CD4-positive, alpha-beta T cell treated with Interleukin-6 for 4 hours (primary cell): Measurements from ENCODE around the gene LRRC56.

Experiments used
- DNase-seq: peaks from one replicate; pipeline ENCODE4 v3.0.0-alpha.2; 2020; ENCODE audit warnings: mixed read lengths

The LRRC56 gene

DNA sequence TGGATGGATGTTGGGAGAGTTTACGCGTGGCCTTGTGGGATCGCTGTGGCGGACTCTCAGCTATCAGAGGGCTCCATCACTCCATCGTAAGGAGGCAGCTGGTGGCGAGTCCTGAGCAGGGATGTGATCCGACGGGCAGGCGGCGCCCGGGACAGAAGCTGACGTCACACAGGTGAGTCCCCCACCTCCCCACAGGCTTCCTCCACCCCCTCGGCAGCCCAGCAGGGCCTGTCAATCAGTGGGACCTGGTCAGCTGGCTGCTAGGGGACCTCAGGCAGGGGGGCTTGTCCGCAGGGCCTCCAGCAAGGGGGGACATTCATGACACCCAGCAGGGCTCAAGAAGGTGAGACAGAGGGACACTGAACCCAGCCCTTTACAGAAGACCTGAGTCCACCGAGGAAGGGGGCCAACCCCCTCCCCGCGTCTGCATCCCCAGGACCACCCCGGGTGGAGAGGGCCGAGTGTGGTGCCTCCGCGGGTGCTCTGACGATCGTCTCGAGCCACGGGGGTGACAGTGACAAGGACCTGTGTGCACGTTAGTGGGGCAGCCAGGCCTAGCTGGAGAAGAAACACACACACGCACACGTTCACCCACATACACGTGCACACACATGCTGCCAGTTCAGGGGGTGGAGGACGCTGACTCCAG lies 9.0 kb upstream of the LRRC56 start:
- no peak for DNase-seq

DNA sequence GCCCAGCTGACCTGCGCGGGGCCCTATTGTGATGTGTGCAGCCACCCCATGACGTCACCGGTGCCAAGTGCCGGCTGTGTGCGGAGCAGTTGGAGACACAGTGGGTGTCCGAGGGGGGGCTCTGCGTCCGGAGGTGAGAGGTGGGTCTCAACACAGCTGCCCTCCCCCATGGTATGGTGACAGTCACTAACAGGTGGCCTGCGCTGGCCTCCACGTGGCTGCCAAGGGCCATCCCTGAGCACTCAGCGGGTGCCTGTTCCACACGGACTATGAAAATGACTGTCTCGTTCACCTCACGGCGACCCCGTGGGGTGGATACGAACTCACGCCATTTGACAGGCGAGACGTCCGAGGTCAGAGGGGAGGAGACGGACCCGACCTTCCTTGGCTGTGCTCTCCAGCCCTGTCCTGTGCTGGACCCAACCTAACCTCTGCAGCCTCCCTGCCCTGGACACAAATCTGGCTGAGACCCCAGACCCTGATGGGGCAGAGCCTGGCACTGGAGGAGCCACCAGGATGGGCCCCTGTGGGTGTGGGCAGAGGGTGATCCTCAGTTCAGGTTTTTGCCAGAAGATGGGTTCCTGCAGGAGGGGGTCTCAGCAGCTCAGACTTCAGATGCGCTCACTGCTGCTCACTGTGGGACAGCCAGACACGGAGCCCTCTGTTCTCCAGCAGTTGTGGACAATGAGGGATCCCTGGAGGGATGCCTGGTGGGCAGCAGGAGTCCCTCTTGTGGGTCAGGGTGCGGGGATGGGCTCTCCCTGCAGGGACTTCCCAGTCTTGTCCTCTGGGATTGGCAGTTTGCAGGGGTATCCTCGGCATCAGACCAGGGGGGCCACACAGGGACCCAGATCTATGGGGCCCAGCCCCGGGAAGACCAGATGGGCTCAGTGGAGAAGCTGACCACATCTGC lies 8.3 kb upstream of the LRRC56 start:
- no peak for DNase-seq

DNA sequence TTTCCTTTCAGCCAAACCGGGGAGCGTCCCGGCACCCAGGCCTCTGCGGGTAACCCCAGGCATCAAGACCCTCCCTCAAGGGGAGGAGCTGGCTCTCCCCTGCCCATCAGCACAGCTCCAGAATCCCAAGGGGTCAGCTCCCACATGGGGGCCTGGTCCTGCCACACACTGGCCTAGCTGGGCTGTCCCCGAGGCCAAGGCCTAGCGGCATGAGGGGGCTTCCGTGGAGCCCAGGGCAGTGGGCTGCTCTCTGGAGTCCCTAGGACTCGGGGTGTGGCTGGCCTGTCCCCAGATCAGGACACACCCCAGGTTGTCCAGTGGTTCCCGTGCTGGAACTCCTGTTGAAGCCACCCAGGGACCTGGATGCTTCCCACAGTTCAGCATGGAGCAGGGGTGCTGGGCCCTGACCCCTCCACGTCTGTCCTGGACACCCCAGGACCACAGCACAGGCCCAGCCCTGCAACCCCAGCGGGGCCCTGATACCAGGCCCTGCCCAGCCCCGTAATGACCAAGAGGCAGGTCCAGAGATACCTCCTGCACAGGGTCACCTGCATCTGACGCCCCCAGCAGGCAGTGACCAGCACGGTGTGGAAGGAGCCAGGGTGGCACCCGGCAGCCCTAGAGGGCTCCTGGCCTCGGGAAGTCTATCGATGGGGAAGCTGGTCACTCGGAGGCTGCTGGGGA lies 7.5 kb upstream of the LRRC56 start:
- DNase-seq, result no peak

DNA sequence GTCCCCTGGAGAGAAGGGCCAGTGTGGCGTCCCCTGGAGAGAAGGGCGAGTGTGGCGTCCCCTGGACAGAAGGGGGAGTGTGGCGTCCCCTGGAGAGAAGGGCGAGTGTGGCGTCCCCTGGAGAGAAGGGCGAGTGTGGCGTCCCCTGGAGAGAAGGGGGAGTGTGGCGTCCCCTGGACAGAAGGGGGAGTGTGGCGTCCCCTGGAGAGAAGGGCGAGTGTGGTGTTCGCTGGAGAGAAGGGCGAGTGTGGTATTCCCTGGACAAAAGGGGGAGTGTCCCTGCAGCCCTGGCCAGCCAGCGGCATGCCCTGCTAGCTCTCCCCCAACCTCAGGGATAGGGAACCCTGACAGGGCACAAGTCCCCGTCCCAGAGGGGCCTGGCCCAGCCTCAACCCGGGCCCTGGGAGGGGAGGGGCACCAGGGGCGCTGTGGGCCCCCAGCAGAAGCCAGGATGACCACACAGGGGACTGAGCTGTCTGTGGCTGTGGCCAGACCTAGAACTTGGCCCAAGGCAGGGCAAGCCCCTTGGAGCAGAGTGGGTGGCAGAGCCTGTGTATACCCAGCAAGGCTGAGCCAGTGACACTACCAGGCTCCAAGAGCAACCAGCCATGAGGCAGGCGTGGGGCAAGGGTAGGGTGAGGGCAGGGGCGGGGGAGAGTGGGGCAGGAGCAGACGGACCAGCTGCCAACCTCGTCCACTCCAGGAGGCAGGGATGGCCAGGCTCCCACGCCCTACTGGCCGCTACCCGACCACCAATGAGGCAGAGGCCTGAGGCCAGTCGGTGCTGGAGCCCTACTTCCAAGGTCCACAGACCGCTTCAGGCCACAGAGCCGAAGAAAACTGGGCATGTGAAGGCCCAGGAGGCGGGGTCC lies 6.1 kb upstream of the LRRC56 start:
- DNase-seq, result no peak

DNA sequence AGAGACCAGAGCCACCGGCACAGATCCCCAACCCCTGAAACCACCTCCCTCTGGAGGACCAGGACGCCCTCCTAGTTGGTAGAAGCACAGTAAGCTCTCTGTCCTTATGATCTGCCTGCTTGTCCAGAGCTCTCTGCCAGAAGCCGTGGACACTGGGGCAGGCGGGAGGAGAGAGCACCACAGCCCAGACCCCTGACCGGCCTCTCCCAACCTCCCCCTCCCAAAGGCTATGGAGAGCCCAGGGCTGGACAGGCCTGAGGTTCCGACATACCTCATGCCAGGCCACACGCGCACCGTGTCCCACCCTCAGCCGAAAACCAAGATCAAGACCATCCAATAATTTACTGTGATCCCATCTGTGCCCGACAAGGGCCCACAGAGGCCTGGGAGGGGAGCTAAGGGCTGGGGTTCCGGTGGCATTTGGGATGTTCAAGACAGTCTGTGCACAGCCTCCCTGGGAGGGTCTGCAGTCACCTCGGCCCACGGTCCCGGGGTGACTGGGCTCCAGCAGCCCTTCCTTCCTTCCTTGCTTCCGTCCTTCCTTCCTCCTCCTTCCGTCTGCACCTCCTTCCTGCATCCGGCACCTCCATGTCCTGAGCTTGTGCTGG lies 5.3 kb upstream of the LRRC56 start:
- no peak for DNase-seq

DNA sequence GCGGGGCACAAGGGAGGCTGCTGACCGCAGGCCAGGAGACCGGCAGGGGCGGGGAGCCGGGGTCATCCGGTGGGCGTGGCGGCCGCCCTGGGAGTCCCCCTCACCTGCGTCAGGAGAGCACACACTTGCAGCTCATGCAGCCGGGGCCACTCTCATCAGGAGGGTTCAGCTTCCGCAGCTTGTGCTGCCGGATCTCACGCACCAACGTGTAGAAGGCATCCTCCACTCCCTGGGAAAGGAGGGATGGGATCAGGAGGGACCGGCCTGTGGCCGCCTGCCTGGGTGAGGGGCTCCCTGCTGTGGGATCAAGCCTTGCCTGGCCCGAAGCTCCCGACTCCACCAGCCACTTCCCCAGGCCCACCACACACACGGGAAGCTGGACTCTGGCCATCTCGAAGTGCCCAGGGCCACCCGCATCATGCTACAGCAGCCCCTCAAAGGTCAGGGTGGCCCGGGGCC lies 4.8 kb upstream of the LRRC56 start:
- no peak for DNase-seq

DNA sequence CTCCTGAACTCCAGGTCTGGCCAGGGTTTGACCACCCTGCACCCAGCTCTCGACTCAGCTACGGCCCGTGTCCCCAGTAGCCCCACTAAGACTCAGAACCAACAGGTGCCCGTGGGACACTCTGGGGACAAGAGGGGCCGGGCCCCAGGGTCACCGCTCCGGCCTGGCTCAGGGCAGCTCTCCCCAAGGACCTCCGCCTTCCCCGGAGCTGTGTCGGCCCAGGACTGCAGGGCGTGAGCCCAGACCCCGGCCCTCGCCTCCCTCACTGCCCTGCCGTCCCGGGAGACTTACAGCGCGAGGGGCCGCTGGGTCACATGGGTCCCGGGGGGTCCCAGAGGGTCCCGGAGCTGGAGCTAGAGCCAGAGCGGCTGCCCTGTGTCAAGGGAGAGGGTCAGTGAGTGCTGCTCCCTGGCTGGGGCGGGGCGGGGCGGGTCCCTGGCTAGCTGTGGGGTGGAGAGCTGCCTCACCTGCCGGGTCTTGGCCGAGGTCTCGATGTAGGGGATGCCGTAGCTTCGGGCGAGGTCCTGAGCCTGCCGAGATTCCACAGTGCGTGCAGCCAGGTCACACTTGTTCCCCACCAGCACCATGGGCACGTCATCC lies 4.2 kb upstream of the LRRC56 start:
- no peak for DNase-seq

DNA sequence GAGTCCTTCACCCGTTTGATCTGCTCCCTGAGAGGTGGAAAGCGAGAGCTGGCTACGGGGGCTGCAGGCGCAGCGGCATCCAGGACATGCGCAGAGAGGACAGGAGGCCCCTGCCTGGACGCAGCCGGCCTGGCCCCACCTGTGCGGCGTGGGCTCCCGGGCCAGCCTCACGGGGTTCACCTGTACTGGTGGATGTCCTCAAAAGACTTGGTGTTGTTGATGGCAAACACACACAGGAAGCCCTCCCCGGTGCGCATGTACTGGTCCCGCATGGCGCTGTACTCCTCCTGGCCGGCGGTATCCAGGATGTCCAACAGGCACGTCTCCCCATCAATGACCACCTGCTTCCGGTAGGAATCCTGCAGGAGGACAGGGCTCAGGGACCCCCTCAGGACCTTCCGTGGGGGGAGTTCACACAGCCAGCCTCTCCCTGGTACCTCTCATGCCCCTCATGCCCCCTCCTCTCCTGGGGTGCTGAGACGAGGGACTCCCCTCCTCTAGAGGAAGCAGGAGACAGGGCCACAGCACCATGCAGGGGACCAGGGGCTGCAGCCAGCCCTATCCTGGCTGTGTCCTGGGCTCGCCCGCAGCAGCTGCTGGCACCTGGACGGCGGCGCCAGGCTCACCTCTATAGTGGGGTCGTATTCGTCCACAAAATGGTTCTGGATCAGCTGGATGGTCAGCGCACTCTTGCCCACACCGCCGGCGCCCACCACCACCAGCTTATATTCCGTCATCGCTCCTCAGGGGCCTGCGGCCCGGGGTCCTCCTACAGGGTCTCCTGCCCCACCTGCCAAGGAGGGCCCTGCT lies 3.5 kb upstream of the LRRC56 start:
- no peak for DNase-seq

DNA sequence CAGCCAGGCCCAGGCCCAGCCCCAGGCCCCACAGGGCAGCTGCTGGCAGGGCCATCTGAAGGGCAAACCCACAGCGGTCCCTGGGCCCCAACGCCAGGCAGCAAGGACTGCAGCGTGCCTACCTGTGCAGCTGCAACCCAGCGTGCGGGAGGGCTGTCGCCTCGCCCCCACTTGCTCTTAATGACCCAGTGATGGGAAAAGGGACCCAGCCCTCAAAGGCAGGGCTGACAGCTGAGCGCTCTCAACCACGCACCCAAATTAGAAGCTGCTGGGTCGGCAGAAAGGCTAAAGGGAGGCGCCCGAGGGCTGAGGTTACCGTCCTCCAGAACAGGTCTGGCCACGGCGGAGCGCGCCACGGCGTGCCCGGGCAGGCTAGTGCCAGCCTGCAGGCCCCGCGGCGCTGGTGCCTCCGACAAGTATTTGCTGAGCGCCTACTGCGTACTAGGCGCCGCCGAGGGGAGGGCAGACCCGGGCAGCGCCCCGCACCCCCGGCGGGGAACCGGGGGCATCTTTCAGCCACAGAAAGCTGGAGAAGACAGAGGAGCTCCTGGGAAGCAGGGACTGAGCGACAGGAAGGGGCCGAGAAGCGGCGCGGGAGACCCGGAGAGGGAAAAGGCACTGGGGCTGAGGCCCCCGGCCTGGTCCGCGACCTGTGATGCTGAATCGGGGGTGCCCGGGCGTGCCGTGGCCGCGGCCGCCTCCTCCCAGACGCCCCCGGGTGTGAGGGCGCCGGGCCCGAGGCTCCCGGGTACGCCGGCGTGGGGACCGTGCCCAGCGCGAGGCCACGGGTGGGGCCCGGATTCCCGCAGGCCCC lies 2.7 kb upstream of the LRRC56 start:
- DNase-seq, result peak; percentile 39

DNA sequence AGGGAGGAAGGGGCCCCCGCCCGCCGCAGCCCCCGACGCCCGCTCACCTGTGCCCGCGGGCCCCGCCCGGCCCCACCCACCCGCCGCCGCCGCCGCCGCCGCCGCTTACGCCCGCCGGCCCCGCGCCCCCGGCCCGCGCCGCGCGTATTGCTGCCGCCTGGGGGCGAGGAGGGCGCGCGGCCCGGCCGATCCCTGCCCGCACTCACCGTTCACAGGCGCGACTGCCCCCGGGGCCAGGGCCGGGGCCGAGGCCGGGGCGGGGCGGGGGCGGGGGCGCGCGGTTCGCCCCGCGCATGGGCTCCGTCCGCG lies 2.2 kb upstream of the LRRC56 start:
- DNase-seq, result no peak

DNA sequence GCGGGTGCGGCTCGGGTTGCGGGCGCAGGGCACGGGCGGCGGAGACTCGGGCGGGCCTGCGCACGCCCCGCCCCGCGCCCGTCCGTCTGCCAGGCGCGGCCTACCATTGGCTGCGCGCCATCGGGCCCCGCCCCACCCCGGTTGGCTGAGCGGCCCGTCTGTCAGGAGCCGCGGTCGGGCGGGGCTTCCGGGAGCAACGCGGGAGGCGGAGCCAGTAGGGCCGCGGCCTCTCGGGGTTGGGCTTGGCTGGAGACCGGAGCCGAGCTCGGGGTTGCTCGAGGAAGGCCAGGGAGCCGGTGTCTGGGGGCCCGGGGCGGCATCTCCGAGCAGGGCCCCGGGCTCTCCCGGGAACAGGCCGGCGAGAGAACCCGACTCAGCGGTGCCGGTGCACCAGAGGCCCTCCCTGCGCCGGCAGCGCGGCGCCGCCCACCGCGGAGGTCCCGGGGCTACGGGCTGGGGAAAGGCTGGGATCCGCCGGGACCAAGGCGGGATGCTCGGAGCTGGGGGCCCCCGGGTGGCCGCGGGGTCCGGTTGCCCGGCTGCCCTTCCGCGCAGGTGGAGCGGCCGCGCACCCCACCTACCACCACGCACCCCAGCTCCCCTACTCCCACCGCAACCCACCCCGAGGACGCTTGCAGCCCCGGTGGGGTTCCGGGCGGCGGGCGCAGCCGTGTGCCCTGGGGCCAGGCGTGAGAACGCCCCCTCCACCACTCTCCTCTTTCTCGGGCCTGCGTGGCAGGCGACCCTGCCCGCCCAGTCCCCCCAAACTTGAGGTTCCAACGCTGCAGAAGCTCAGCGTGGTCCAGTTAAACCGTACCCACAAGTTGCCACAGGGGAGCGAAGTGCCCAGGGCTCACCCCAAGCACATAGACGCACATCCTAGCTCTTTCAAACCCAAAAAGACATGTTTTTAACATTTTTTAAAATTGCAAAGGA lies 1.5 kb upstream of the LRRC56 start, which contains the start of gene HRAS:
Gene HRAS, minus strand, starts transcription at position 58 of the 936 bp plus-strand sequence.
- DNase-seq, result peak; percentile 97

DNA sequence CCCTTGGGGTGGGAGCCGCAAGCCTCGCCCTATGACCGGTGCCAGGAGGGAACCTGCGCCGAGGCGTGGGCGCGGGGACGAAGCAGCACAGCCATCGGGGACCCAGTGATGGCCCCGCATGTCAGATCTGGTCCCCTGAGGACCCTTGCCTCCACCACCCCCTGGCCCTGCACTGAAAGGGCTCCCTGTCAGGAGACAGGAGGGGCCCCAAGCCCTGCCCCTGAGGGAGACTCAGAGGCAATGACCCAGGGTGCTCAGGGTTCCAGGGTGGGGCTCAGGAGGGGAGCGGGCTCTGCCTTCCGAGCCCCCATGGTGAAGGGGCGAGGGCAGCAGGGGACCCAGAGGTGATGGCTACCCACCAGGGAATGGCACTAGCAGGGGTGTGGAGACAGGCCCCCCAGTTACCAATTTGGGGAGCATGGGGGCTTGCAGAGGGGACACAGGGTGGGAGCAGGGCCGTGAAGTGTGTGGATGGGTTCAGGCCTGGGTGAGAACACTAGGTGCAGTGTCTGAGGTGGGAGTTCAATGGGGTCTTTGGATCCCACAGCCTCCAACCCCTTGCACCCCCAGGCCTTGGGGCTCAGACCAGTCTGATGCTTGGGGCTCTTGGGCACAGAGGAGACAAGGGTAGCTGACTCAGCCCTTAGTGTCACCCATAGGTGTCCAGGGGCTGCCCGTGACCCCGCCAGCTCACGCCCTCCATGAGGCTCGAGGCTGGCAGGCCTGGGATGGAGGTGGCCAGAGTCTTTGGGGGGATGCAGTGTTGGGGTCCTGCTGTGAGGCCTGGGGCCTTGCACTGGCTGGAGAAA lies 499 bp downstream of the LRRC56 start:
- DNase-seq, result no peak

DNA sequence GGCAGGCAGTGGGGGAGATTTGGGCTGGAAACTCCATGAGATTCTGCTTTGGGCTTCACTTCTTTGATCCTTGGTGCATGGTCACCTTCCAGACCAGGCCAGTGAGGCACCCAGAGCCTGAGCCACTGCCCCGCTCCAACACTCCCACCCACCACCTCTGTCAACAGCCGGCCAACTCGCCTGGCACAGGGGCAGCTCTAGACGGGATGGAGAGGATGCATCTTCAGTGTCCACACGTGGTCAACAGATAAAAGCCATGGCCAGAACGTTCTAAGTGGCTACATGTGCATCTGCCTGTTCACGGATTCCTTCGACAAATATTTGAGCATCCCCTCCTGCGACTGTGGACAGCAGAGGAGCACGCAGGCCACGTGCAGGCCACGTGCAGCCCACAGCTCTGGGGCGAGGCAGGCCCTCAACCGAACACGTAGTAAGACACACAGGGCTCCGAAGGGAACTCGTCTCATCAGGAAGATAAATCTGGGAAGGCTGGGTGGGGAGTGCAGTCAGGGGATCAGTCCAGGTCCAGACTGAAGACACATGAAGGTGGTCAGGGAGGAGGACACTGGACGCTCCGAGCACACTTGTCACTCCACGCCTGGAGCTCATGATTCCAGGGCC lies 1.2 kb downstream of the LRRC56 start:
- no peak for DNase-seq

DNA sequence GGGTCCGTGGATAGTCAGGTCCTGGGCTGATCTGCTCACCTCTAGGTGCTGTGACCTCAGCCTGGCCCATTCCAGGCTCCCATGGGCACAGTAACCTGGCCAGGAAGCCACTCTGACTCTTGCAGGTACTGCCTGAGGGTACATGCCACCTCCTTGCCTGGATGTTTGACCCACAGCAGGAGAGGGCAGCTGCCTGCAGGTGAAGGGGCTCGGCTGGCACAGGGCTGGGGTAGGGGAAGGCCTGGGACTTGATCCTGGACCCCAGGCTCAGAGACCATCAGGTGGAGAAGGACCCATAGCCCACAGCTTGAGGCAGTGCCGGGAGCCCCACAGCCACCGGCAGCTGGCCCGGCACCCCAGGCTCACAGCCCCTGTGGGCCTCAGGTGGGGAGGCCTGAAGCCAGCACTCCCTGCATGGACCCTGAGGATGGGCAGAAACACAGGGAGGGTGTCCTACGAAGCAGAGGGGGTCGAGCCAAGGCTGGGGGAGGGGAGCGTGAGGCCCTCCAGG lies 2.7 kb downstream of the LRRC56 start:
- DNase-seq, result no peak

DNA sequence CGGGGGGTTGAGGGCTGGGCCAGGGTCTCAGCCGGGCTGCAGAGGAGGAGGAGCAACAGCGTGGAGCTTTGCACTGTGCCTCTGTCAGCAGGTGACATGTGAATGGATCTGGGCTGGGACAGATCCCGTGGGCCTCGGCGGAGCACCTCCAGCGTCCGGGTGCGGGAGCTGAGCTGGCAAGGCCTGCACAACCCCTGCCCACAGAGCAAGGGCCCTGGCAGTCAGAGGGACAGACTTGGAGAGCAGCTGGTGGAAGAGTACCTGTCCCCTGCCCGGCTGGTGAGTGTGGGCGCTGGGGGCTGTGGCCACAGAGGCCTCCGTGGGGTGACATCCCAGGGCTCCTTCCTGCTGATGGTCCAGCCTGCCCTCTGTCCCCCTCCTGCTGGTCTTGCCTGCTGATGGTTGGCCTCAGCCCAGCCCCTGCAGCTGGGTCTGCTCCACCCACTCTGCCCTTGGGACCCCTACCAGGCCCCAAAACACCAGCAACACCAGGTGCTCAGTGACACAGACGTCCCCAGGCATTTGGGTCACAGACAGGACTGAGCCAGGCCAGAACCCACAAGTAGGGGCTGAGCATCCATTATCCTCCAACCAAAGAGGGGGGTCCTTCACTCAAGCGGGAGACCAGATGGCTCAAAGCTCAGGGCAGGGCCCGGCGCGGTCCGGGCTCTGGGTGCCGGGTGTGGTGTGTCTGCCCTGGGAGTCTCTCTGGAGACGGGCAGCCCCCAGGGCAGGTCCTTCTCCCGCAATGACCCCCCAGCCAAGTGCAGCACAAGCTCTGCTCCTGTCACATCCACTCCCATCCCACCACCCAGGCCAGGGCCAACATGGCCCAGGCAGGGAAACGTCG lies 3.5 kb downstream of the LRRC56 start:
- no peak for DNase-seq

DNA sequence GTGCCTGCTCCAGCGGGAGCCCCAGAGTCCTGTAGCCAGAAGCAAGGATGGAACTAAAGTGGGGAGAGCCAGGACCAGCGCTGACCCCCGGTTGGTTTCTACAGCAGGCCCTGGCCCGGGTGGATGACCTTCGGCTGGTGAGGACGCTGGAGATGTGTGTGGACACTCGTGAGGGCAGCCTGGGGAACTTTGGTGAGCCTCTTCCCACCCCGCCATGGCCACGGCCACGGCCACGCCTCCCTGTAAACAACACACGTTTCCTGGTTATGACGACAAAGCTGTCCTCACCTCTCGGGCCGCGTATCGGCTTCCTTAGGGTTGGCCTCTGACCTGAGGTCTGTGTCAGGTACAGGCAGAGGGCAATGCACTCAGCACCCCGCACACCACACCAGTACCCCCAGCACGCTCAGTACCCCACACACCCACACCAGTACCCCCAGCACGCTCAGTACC lies 4.1 kb downstream of the LRRC56 start:
- DNase-seq, result no peak
